Measurements from ENCODE around the gene CDH4. TPM values are rescaled to one million over a fixed set of nuclear protein-coding genes. Genes with fewer than 3 reads are reported as not detected.

The CDH4 gene
- total RNA-seq, 2 experiments from 2014 or later: 0.11 to 0.18 TPM

GRCh38 chr20:61525781-61526431, 273.8 kb downstream of the CDH4 start:
- ChIA-PET CTCF (no interaction called here), POLR2A (no interaction called here)
- no peaks in the 10 kb centered on the region for H3K36me3 Mint-ChIP-seq (ENCODE audit: low read depth)
- DNase-seq (no peak), ATAC-seq (no peak)
- H3K27me3 Mint-ChIP-seq: no peaks in the 10 kb centered on the region
- no peaks in the 10 kb centered on the region for H3K9me3 Mint-ChIP-seq
- TF ChIP-seq CTCF (IDR thresholded peaks at IDR 0.05): no peak
- intact Hi-C loops (cut with micrococcal nuclease): no loop called here
- H3K4me3 Mint-ChIP-seq: no peak overlapping the region
- no peaks in the 10 kb centered on the region for H3K4me1 Mint-ChIP-seq (ENCODE audit: low read depth)
- no peak overlapping the region for H3K27ac Mint-ChIP-seq

GRCh38 chr20:61526907-61527306, 274.8 kb downstream of the CDH4 start:
- no peaks in the 10 kb centered on the region for H3K9me3 Mint-ChIP-seq
- TF ChIP-seq CTCF (IDR thresholded peaks at IDR 0.05): no peak
- DNase-seq: no peak
- POLR2A ChIA-PET: no interaction called here
- no peak for ATAC-seq
- no peaks in the 10 kb centered on the region for H3K27me3 Mint-ChIP-seq
- no peaks in the 10 kb centered on the region for H3K36me3 Mint-ChIP-seq (ENCODE audit: low read depth)
- H3K27ac Mint-ChIP-seq: no peak overlapping the region
- no peak overlapping the region for H3K4me3 Mint-ChIP-seq
- intact Hi-C loops (cut with micrococcal nuclease): no loop called here
- no peaks in the 10 kb centered on the region for H3K4me1 Mint-ChIP-seq (ENCODE audit: low read depth)
- CTCF ChIA-PET: no interaction called here

- Mint-ChIP-seq H3K4me3 (no peak overlapping the region), H3K4me1 (ENCODE audit: low read depth) (no peaks in the 10 kb centered on the region), H3K36me3 (ENCODE audit: low read depth) (no peaks in the 10 kb centered on the region), H3K27ac (no peak overlapping the region), H3K27me3 (no peaks in the 10 kb centered on the region), H3K9me3 (no peaks in the 10 kb centered on the region)
- intact Hi-C loops (cut with micrococcal nuclease): no loop called here
- no peak for TF ChIP-seq CTCF (IDR thresholded peaks at IDR 0.05)
- ChIA-PET POLR2A (no interaction called here), CTCF (no interaction called here)
- ATAC-seq (no peak), DNase-seq (no peak)
Observed at GRCh38 chr20:61527626-61528025, 275.6 kb downstream of the CDH4 start.

GRCh38 chr20:61528591-61528990, 276.5 kb downstream of the CDH4 start:
- H3K4me3 Mint-ChIP-seq: no peak overlapping the region
- TF ChIP-seq CTCF (IDR thresholded peaks at IDR 0.05): no peak
- H3K27me3 Mint-ChIP-seq: no peaks in the 10 kb centered on the region
- intact Hi-C loops (cut with micrococcal nuclease): no loop called here
- ChIA-PET POLR2A (no interaction called here), CTCF (no interaction called here)
- ATAC-seq: no peak
- no peak overlapping the region for H3K27ac Mint-ChIP-seq
- no peaks in the 10 kb centered on the region for H3K4me1 Mint-ChIP-seq (ENCODE audit: low read depth)
- DNase-seq: no peak
- no peaks in the 10 kb centered on the region for H3K36me3 Mint-ChIP-seq (ENCODE audit: low read depth)
- H3K9me3 Mint-ChIP-seq: no peaks in the 10 kb centered on the region

- no peak overlapping the region for H3K4me3 Mint-ChIP-seq
- no peaks in the 10 kb centered on the region for H3K27me3 Mint-ChIP-seq
- DNase-seq (no peak), ATAC-seq (no peak)
- intact Hi-C loops (cut with micrococcal nuclease): no loop called here
- no peak overlapping the region for H3K27ac Mint-ChIP-seq
- no peaks in the 10 kb centered on the region for H3K4me1 Mint-ChIP-seq (ENCODE audit: low read depth)
- H3K36me3 Mint-ChIP-seq (ENCODE audit: low read depth): no peaks in the 10 kb centered on the region
- ChIA-PET CTCF (no interaction called here), POLR2A (no interaction called here)
- no peaks in the 10 kb centered on the region for H3K9me3 Mint-ChIP-seq
- TF ChIP-seq CTCF (IDR thresholded peaks at IDR 0.05): no peak
Observed at GRCh38 chr20:61529354-61529753, 277.3 kb downstream of the CDH4 start.
